Dermis microvascular lymphatic vessel endothelial cell (primary cell): ENCODE data around the gene SPATA1. TPM values are rescaled to one million over a fixed set of nuclear protein-coding genes. Genes with fewer than 3 reads are reported as not detected.
"Not testable (repeated sequence)": the region's sequence is repeated elsewhere in the genome, so short reads cannot be mapped to it uniquely, and the experiment has no call there.

ENCODE experiments used
- DNase-seq, 2 donors: peaks; one replicate each; pipeline versions ENCODE4 v3.0.0 to v3.0.0-alpha.2; 2010; ENCODE audit warnings: low read depth in 2 of 2
- total RNA-seq: library from RNA; depleted of rRNA; stranded (reverse); fragments of >200 nt; gene quantifications from 2 replicates; pipeline ENCODE4 v1.2.1, GENCODE V29; 2014

SPATA1 gene
- total RNA-seq, 1 donor from 2014 or later: 0.13 TPM

GRCh38 chr1:84594959-84595358, 88.8 kb downstream of the SPATA1 start:
- DNase-seq: not testable (repeated sequence)

GRCh38 chr1:84597011-84597410, 90.8 kb downstream of the SPATA1 start:
- DNase-seq: no peak

DNA sequence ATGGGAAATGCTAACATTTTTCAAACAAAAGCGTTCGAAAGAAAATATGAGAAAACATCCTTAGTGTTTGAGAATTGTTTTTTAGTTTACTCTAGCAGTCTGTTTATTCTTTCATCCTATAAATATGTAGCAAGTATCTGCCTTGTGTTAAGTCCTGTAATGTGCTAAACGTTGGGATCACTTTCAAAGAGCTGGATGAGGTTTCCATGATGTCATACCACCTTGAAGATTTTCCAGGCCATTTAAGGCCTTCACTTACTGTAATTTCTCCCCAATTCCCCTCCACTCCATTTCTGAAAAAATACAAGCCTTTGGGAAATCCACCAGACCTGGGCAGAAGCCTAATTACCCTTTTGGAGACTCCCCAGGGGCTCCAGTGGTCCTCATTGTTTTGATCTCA, 92.2 kb downstream of the SPATA1 start:
- DNase-seq: no peak

DNA sequence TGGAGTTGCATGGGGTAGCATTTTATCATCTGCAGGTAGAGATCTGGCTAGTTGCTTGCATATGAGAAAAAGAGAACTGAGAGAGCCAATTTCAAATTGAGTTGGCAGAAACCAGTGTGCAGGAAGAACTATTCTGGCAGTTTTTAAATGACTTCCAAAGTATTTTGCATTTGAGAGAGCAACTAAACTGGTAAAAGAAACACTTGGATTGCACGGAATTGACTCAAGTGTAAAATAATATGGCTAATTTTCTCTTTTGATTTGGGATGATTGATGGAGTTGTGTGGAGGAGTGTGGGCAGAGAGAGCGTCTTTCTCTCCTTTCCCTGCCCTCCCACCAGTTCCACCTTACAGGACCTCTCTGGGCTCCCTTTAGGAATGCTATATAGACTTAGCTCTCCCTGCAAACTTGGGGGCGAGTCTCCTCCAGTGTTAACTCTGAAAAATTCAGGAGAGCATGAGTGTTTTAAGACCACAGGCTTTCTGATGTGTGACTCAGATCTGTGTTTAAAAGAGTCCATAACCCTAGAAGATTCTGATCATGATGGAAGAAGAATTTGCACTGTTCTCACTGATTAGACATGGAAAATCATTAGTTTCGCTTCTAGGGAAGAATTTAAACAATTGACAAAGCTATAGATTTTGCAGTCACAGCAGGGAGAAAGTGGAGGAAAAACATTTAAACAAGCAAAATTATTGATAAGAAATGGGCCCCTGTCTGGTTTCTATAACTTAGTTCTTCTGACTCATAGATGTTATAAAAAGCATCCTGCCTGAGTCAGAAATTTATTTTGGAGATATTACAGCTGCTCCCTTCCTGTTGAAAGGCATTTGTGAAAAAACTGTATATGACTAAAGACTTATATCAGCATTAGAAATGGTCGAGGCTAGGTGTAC, 92.9 kb downstream of the SPATA1 start:
- DNase-seq: peak in 1 of 2 donors; percentile 81

GRCh38 chr1:84600796-84601195, 94.6 kb downstream of the SPATA1 start:
- peak in 1 of 2 donors; percentile 60 for DNase-seq

DNA sequence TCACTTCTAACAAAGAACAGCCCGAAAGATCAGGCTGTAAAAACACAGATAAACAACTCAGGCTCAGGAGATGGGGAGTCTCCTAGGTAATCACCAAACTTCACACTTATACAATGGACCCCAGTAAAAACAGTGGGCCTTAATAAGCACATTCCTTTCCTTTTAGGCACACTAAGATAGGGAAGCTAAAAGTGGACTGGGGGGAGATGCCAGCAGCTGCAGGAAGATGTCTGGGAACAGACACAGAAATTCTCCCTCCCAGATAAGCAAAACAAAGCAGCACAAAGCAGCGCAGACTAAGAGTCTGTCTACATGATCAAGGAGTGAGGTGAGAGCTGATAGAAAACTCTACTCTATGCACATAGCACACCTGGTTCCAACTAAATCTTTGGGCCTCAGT, 97.0 kb downstream of the SPATA1 start:
- peak in 1 of 2 donors; percentile 85 for DNase-seq

GRCh38 chr1:84603941-84604830, 98.0 kb downstream of the SPATA1 start:
- peak; percentile 12 to 76 for DNase-seq

- no peak for DNase-seq
Measured at GRCh38 chr1:84605157-84605556, 99.0 kb downstream of the SPATA1 start.

DNA sequence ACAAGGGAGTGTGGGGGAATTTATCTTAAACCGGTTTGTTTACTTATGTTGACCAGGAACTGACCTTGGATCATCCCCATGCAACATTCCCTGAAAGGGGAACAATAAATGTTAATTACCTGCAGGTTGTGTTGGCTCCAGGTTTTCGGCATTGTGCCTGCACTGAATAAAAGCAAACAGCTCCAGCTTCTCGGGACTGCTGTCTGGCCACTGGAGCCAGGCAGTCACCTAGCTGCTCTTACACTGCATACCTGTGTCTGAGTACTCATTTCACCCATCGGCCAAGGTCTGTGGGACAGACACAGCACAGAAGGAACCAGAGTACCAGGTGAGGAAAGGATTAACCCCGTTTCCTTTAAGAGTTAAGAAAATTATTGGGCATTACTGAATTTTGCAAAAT, 100.8 kb downstream of the SPATA1 start:
- no peak for DNase-seq

GRCh38 chr1:84611091-84611490, 104.9 kb downstream of the SPATA1 start:
- DNase-seq: peak in 1 of 2 donors; percentile 71

DNA sequence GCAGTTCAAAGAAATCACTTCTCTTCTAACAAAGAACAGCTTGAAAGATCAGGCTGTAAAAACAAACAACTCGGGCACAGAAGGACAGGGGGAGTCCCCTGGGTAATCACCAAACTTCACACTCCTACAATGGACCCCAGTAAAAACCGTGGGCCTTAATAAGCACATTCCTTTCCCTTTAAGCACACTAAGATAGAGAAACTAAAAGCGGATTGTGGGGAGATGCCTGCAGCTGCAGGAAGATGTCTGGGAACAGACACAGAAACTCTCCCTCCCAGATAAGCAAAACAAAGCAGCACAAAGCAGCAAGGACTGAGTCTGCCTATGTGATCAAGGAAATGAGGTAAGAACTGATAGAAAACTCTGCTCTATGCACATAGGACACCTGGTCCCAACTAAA, 105.6 kb downstream of the SPATA1 start:
- peak in 1 of 2 donors; percentile 78 for DNase-seq

- DNase-seq: no peak
Measured at GRCh38 chr1:84613026-84613425, 106.8 kb downstream of the SPATA1 start.

- DNase-seq: no peak
Measured at GRCh38 chr1:84613887-84614286, 107.7 kb downstream of the SPATA1 start.

DNA sequence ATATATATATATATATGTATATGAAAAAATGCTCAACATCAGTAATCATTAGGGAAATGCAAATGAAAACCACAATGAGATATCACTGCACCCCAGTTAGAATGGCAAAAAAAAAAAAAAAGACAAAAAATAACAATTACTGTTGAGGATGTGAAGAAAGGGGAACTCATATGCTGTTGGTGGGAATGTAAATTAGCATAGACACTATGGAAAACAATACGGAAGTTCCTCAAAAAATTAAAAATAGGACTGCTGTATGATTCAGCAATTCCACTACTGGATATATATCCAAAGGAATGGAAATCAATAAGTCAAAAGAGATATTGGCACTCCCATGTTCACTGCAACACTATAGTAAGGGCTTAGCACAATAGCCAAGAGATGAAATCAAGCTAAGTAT, 109.6 kb downstream of the SPATA1 start:
- DNase-seq: no peak

Other genes with a start within 250 kb of the SPATA1 start
- 0.63 and 1.0 TPM in 2 replicates for gene SAMD13, start 204.7 kb upstream of the SPATA1 start, total RNA-seq
- gene DNASE2B, start 107.9 kb upstream of the SPATA1 start, total RNA-seq: not detected in 2 replicates
- gene RPF1, start 27.1 kb upstream of the SPATA1 start, total RNA-seq: 18.5 and 20.0 TPM in 2 replicates
- 10.1 and 17.8 TPM in 2 replicates for gene GNG5, start 195 bp downstream of the SPATA1 start, total RNA-seq
- gene CTBS, start 68.1 kb downstream of the SPATA1 start, total RNA-seq: 3.2 and 5.2 TPM in 2 replicates
- gene SSX2IP, start 184.1 kb downstream of the SPATA1 start, total RNA-seq: 1.3 and 1.4 TPM in 2 replicates